Testis (tissue), 2 donors: ENCODE measurements around the gene L3MBTL3.

ENCODE experiments used
- POLR2A ChIP-seq: fragments of 450-650 bp; IDR thresholded peaks from one replicate; pipeline ENCODE4 v1.6.1; 2017; ENCODE audit warnings: antibody characterized with exemption, mild to moderate bottlenecking, moderate library complexity
- TF ChIP-seq, protein P1 (sequence below), 3 experiments: fragments of 450-650 bp in 2 of 3; fragments of 200-600 bp in 1 of 3; sonication (generic) in 1 of 3; IDR thresholded peaks; one replicate each; pipeline ENCODE4 v1.5.1; 2016 to 2019; ENCODE audit warnings: antibody characterized with exemption in 3 of 3, mild to moderate bottlenecking in 2 of 3, moderate library complexity in 1 of 3

DNA sequence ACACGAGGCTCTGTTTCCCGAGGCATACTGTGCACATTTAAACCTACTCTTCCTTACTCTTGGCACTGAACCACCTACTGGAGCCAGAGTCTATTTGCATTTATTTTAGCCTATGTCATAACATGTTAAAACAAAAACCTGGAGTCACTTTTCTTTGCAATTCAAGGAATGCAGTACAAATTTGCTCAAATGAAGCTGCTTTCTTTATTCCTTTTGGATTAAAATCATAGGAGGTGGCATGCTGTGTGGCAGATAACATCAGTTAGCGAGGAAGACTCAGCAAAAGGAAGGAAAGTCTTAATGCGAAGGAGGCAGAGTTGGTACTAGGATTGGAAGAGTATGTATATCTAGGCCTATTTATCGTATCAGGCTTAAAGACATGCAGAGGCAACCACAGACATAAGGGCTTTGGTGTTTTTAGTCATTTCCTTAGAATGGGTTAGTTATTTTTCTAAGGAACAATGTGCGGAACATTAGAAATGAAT, 111.4 kb downstream of the L3MBTL3 start:
- TF ChIP-seq, protein P1, sequence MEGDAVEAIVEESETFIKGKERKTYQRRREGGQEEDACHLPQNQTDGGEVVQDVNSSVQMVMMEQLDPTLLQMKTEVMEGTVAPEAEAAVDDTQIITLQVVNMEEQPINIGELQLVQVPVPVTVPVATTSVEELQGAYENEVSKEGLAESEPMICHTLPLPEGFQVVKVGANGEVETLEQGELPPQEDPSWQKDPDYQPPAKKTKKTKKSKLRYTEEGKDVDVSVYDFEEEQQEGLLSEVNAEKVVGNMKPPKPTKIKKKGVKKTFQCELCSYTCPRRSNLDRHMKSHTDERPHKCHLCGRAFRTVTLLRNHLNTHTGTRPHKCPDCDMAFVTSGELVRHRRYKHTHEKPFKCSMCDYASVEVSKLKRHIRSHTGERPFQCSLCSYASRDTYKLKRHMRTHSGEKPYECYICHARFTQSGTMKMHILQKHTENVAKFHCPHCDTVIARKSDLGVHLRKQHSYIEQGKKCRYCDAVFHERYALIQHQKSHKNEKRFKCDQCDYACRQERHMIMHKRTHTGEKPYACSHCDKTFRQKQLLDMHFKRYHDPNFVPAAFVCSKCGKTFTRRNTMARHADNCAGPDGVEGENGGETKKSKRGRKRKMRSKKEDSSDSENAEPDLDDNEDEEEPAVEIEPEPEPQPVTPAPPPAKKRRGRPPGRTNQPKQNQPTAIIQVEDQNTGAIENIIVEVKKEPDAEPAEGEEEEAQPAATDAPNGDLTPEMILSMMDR (IDR thresholded peaks at IDR 0.05), result no peak
- TF ChIP-seq POLR2A, result no peak
